SU-DHL-6 (cell line): Measurements from ENCODE around the gene INTS7.
"Not testable (repeated sequence)": the region's sequence is repeated elsewhere in the genome, so short reads cannot be mapped to it uniquely, and the experiment has no call there.

Experiments
- H2AFZ ChIP-seq: fragments of 200-600 bp; sonication (generic); 2 replicates; pipeline ENCODE4 v1.6.1; 2014; ENCODE audit warnings: low read depth, mild to moderate bottlenecking, moderate library complexity, mixed read lengths, antibody characterized with exemption, low read length; ENCODE audit not compliant: severe bottlenecking
- H3F3A ChIP-seq: fragments of 200-600 bp; shearing (Covaris generic); 2 replicates; pipeline ENCODE4 v1.6.0; 2016; ENCODE audit warnings: antibody characterized with exemption, mild to moderate bottlenecking; ENCODE audit not compliant: insufficient read depth
- H3K27ac ChIP-seq: fragments of 200-600 bp; sonication (generic); 2 replicates; pipeline ENCODE4 v1.5.1; 2016; ENCODE audit warnings: low read depth, mild to moderate bottlenecking, low read length, moderate library complexity, mixed read lengths
- H3K27me3 ChIP-seq: fragments of 200-600 bp; sonication (generic), shearing (Covaris generic); 2 replicates; pipeline ENCODE4 v1.6.0; 2014; ENCODE audit warnings: mild to moderate bottlenecking, low read length
- H3K36me3 ChIP-seq: fragments of 200-600 bp; sonication (generic); 2 replicates; pipeline ENCODE4 v1.6.1; 2014; ENCODE audit warnings: mild to moderate bottlenecking, low read length, mixed read lengths
- H3K4me2 ChIP-seq: fragments of 300-600, 200-600 bp; shearing (Covaris generic), sonication (generic); 2 replicates; pipeline ENCODE4 v1.6.0; 2014; ENCODE audit warnings: low read length, low read depth, mild to moderate bottlenecking; ENCODE audit not compliant: poor library complexity, severe bottlenecking
- H3K4me3 ChIP-seq: fragments of 200-600 bp; sonication (generic); 2 replicates; pipeline ENCODE4 v1.5.1; 2014; ENCODE audit warnings: antibody characterized with exemption, low read length, mild to moderate bottlenecking, mixed read lengths; ENCODE audit not compliant: insufficient read depth, poor library complexity, severe bottlenecking
- H3K79me2 ChIP-seq: fragments of 200-600 bp; sonication (generic); 2 replicates; pipeline ENCODE4 v1.6.1; 2014; ENCODE audit warnings: mild to moderate bottlenecking, low read length, moderate library complexity; ENCODE audit not compliant: insufficient read depth
- H3K9ac ChIP-seq: fragments of 200-600 bp; sonication (generic); 2 replicates; pipeline ENCODE4 v1.7.0; 2014; ENCODE audit warnings: mild to moderate bottlenecking, low read length
- H3K9me2 ChIP-seq: fragments of 200-600 bp; sonication (generic); replicated peaks from 2 replicates; pipeline ENCODE4 v1.6.1; 2014; ENCODE audit warnings: low read length; ENCODE audit not compliant: insufficient read depth
- H3K9me3 ChIP-seq: fragments of 200-600 bp; sonication (generic); 2 replicates; pipeline ENCODE4 v1.6.1; 2014; ENCODE audit warnings: low read length, mixed read lengths; ENCODE audit not compliant: insufficient read depth
- H4K20me1 ChIP-seq: fragments of 200-600 bp; sonication (generic); 2 replicates; pipeline ENCODE4 v1.6.1; 2014; ENCODE audit warnings: low read depth, mild to moderate bottlenecking, antibody characterized with exemption, low read length, moderate library complexity, mixed read lengths
- EZH2phosphoT487 ChIP-seq: fragments of 200-600 bp; sonication (generic), shearing (Covaris generic); conservative IDR thresholded peaks from 2 replicates; pipeline ENCODE4 v1.6.1; 2018; ENCODE audit warnings: mild to moderate bottlenecking, antibody characterized with exemption, low read length, moderate library complexity, mixed read lengths
- TF ChIP-seq, protein P1 (sequence below): fragments of 200-600 bp; sonication (generic); IDR thresholded peaks from one replicate; pipeline ENCODE4 v1.5.1; 2017; ENCODE audit warnings: antibody characterized with exemption, mild to moderate bottlenecking, low read length, moderate library complexity; ENCODE audit not compliant: insufficient read depth, poor library complexity, severe bottlenecking

The INTS7 gene

DNA sequence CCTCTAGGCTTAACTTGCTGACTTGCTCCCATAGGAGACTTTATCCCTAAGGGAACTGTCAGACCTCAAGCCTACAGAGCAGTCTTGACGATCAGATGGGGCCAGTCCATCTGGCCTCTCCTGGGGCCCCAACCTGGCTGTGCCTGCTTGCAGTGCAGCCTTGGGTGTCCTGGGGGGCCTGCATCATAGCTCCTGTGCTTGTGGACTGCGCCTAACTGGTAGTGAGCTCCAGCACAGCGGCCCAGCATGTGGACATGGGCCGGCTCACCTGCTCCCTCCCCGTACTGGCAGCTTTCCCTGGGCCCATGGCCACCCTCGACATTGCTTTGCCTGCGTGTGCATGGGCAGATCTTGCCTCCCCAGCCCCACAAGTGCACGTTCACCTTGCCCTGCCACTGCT, 76.1 kb downstream of the INTS7 start:
- H3F3A ChIP-seq: no peaks in the 10 kb centered on the region
- H3K9me2 ChIP-seq: no peaks in the 10 kb centered on the region
- no peak overlapping the region for H3K4me3 ChIP-seq
- H3K27ac ChIP-seq: no peak overlapping the region
- H2AFZ ChIP-seq: no peak overlapping the region
- no peak overlapping the region for H3K9ac ChIP-seq
- H3K36me3 ChIP-seq: peaks cover 23% of the 10 kb centered on the region
- no peaks in the 10 kb centered on the region for H4K20me1 ChIP-seq
- no peak overlapping the region for H3K4me2 ChIP-seq
- TF ChIP-seq EZH2phosphoT487: no peak
- TF ChIP-seq, protein P1, sequence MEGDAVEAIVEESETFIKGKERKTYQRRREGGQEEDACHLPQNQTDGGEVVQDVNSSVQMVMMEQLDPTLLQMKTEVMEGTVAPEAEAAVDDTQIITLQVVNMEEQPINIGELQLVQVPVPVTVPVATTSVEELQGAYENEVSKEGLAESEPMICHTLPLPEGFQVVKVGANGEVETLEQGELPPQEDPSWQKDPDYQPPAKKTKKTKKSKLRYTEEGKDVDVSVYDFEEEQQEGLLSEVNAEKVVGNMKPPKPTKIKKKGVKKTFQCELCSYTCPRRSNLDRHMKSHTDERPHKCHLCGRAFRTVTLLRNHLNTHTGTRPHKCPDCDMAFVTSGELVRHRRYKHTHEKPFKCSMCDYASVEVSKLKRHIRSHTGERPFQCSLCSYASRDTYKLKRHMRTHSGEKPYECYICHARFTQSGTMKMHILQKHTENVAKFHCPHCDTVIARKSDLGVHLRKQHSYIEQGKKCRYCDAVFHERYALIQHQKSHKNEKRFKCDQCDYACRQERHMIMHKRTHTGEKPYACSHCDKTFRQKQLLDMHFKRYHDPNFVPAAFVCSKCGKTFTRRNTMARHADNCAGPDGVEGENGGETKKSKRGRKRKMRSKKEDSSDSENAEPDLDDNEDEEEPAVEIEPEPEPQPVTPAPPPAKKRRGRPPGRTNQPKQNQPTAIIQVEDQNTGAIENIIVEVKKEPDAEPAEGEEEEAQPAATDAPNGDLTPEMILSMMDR: no peak
- no peaks in the 10 kb centered on the region for H3K9me3 ChIP-seq
- no peaks in the 10 kb centered on the region for H3K79me2 ChIP-seq
- no peaks in the 10 kb centered on the region for H3K27me3 ChIP-seq

GRCh38 chr1:211954028-211954427, 81.3 kb downstream of the INTS7 start:
- H3K9me3 ChIP-seq: not testable (repeated sequence)

DNA sequence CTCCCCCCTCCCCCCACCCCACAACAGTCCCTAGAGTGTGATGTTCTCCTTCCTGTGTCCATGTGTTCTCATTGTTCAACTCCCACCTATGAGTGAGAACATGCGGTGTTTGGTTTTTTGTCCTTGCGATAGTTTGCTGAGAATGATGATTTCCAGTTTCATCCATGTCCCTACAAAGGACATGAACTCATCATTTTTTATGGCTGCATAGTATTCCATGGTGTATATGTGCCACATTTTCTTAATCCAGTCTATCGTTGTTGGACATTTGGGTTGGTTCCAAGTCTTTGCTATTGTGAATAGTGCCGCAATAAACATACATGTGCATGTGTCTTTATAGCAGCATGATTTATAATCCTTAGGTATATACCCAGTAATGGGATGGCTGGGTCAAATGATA, 81.8 kb downstream of the INTS7 start:
- not testable (repeated sequence) for H3K4me2 ChIP-seq, H4K20me1 ChIP-seq, H3F3A ChIP-seq, H3K27me3 ChIP-seq, H3K4me3 ChIP-seq, H3K9ac ChIP-seq, H3K9me2 ChIP-seq, H3K79me2 ChIP-seq, H2AFZ ChIP-seq, H3K27ac ChIP-seq, H3K9me3 ChIP-seq
- H3K36me3 ChIP-seq: peaks cover 21% of the 10 kb centered on the region

More at GRCh38 chr1:211954028-211954427, 81.3 kb downstream of the INTS7 start:
- not testable (repeated sequence) for H3F3A ChIP-seq, H3K9ac ChIP-seq, H4K20me1 ChIP-seq, H3K27me3 ChIP-seq, H3K27ac ChIP-seq, H3K9me2 ChIP-seq, H3K4me2 ChIP-seq, H3K4me3 ChIP-seq, H2AFZ ChIP-seq, H3K79me2 ChIP-seq
- H3K36me3 ChIP-seq: peaks cover 25% of the 10 kb centered on the region

- H3K27ac ChIP-seq: no peak overlapping the region
- H3F3A ChIP-seq: no peaks in the 10 kb centered on the region
- no peaks in the 10 kb centered on the region for H3K27me3 ChIP-seq
- no peaks in the 10 kb centered on the region for H3K79me2 ChIP-seq
- no peak overlapping the region for H3K4me2 ChIP-seq
- no peak overlapping the region for H3K9ac ChIP-seq
- no peaks in the 10 kb centered on the region for H4K20me1 ChIP-seq
- no peak overlapping the region for H3K4me3 ChIP-seq
- TF ChIP-seq, protein P1: no peak
- no peak for TF ChIP-seq EZH2phosphoT487
- H3K36me3 ChIP-seq: peaks cover 9% of the 10 kb centered on the region
- no peaks in the 10 kb centered on the region for H3K9me2 ChIP-seq
- no peaks in the 10 kb centered on the region for H3K9me3 ChIP-seq
- no peak overlapping the region for H2AFZ ChIP-seq
Observed at GRCh38 chr1:211952299-211952698, 83.1 kb downstream of the INTS7 start.
